Stimulated activated CD4-positive, alpha-beta T cell treated with anti-CD3 and anti-CD28 coated beads, Interleukin-15, amount 100 ng/mL, for 1 hour (primary cell): ENCODE measurements around the gene LPCAT1.
"Not testable (repeated sequence)": the region's sequence is repeated elsewhere in the genome, so short reads cannot be mapped to it uniquely, and the experiment has no call there.

Experiments used
- DNase-seq, 2 donors: peaks; one replicate each; pipeline ENCODE4 v3.0.0-alpha.2; 2020; ENCODE audit warnings: low read depth in 1 of 2, low spot score in 1 of 2

The LPCAT1 gene

GRCh38 chr5:1541702-1542400 lies 18.1 kb upstream of the LPCAT1 start:
- no peak for DNase-seq

GRCh38 chr5:1540831-1541701 lies 17.3 kb upstream of the LPCAT1 start:
- DNase-seq: no peak

- DNase-seq: no peak
Observed at GRCh38 chr5:1540166-1540565, 16.4 kb upstream of the LPCAT1 start.

- DNase-seq: not testable (repeated sequence)
Observed at GRCh38 chr5:1539393-1540161, 15.8 kb upstream of the LPCAT1 start.

- DNase-seq: no peak
Observed at GRCh38 chr5:1538741-1539392, 15.1 kb upstream of the LPCAT1 start.

GRCh38 chr5:1538276-1538675 lies 14.5 kb upstream of the LPCAT1 start:
- DNase-seq: no peak

- DNase-seq: no peak
Observed at GRCh38 chr5:1537603-1538154, 13.9 kb upstream of the LPCAT1 start.

- no peak for DNase-seq
Observed at GRCh38 chr5:1536871-1537602, 13.3 kb upstream of the LPCAT1 start.

- peak; percentile 50 for DNase-seq
Observed at GRCh38 chr5:1536322-1536845, 12.6 kb upstream of the LPCAT1 start.

- DNase-seq: no peak
Observed at GRCh38 chr5:1535646-1536045, 11.9 kb upstream of the LPCAT1 start.

GRCh38 chr5:1532384-1532783 lies 8.6 kb upstream of the LPCAT1 start:
- DNase-seq: no peak

GRCh38 chr5:1529498-1529897 lies 5.7 kb upstream of the LPCAT1 start:
- DNase-seq: no peak

- no peak for DNase-seq
Observed at GRCh38 chr5:1527533-1528205, 3.9 kb upstream of the LPCAT1 start.

- no peak for DNase-seq
Observed at GRCh38 chr5:1526681-1527131, 2.9 kb upstream of the LPCAT1 start.

- DNase-seq: no peak
Observed at GRCh38 chr5:1526190-1526631, 2.5 kb upstream of the LPCAT1 start.

GRCh38 chr5:1525624-1526189 lies 1.9 kb upstream of the LPCAT1 start:
- DNase-seq: no peak

GRCh38 chr5:1524799-1525623 lies 1.3 kb upstream of the LPCAT1 start:
- no peak for DNase-seq

- DNase-seq: no peak
Observed at GRCh38 chr5:1524481-1524798, 680 bp upstream of the LPCAT1 start.
